ENCODE measurements around the gene MTA1.

MTA1 gene

DNA sequence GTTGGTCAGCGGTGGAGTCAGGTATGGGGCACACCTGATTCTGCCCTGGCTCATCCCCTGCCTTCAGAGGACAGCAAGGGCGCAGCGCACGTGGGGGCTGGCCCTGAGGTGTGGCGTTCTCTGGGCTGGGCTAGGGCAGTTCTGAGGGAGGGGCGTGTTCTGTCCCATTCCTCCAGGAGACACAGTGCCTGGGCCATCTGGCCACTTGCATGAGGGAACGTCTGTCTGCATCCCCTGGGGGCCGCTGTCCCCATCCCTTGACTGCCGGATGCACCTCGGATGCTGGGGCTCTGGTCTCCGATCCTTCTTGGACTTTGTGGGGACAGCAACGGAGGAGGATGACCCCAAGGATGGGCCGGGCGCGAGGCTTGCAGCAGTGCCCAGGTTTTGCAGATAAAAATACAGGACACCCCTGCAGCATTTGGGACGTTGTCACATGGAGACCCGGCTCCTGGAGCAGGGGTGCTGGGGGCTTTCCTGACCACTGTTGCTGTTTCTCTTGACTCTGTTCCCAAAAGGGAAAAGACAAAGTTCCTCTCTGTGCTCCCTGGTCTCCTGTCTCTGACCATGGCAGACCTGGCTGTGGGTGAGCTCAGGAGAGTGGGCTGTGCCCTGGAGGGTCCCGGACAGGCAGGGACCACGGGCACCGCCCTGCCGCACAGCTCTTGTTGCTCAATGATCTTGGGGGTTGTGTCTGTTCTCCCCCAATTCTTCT lies 6.9 kb downstream of the MTA1 start:
- no peak for DNase-seq

DNA sequence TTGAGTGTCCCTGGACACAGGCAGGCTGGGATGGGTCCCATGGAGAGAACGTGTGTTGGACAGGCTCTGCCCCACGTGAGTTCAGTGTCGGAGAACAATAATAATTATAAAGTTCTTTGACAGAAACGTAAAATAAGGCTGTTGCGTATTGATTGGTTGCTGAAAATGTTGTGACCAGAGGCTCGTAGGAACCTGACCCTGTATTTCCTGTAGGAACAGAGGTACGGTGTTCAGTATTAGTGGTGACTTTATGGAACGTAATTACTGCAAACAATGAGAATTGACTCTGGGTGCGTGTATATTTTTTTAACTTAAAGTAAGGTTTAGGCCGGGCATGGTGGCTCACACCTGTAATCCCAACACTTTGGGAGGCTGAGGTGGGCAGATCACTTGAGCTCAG lies 7.8 kb downstream of the MTA1 start:
- DNase-seq, result no peak

DNA sequence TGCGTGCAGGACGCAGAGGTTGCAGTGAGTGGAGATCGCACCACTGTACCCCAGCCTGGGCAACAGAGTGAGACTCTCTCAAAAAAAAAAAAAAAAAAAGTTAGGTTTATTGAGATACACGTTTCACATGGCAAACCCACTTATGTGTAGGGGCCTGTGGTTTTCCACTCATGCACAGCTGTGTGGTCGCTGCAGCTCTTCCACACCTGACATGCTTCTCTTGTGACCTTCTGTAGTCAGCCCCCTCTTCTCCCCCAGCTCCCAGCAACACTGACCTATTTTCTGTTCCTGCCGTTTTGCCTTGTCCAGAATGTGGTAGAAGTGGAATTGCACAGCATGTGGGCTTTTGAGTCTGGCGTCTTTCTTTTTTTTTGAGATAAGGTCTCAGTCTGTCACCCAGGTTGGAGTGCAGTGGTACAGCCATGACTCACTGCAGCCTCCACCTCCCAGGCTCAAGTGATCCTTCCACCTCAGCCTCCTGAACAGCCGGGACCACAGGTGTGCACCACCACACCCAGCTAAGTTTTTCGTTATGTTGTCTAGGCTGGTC lies 8.4 kb downstream of the MTA1 start:
- DNase-seq, result no peak

DNA sequence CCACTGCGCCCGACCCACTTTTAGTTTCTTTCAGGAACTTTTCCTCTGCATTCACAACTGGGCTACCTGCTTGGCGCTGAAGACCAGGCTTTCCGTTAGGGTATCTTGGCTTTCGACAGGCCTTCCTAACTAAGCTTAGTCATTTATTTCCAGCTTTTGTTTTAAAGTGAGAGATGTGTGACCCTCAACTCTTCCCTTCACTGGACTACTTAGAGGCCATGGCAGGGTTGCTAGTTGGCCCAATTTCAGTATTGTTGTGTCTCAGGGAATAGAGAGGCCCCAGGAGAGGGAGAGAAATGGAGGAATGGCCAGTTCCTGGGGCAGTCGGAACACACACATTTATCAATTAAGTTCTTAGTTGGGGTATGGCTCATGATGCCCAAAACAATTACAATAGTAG lies 10.4 kb downstream of the MTA1 start:
- no peak for DNase-seq

DNA sequence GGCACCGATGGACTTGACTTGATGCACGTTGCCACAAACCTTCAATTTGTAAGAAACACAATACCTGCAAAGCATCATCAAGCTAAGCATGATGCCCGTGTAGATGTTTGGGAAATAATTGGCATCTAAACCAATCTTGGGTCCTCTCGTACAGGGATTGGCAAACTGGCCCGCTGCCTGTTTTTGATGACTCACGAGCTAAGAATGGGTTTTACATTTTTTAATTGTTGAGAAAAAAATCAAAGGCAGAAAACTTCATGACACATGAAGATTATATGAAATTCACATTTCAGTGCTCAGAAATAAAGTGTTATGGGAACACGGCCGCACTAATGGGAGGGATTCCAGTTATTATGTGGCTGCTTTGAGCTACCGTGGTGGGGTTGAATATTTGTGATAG lies 10.9 kb downstream of the MTA1 start:
- no peak for DNase-seq

DNA sequence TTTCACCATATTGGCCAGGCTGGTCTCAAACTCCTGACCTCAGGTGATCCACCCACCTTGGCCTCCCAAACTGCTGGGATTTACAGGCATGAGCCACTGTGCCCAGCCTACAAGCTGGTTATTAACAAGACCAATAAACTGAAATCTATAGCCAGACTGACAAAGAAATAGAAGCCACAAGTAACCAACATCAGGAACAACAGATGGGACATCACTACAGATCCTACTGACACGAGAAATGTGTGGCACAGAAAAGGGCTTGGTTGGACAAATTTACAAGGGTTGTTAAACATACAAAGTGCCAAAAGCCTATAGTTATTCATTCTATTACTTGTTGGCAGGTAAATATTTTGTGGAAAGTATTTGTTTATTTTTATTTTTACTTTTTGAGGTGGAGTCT lies 11.6 kb downstream of the MTA1 start:
- no peak for DNase-seq

DNA sequence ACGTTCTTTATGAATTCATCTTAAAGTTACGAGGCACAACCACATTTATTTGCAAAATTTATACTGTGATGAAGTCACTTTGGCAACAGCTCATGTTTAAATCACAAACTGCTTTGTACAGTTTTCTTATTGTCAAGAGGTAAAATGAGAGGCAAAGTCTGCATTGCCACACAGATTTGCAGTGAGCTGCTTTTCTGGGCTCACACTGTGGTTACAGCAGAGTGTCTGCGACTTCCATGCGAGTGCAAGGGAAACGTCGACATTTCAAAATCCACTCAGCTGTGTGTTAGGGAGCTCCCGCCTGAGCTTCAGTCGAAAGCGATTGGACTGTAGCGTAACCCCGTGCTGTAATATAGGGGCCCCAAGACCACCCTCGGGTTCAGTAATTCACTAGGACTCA lies 13.0 kb downstream of the MTA1 start:
- DNase-seq, result no peak

DNA sequence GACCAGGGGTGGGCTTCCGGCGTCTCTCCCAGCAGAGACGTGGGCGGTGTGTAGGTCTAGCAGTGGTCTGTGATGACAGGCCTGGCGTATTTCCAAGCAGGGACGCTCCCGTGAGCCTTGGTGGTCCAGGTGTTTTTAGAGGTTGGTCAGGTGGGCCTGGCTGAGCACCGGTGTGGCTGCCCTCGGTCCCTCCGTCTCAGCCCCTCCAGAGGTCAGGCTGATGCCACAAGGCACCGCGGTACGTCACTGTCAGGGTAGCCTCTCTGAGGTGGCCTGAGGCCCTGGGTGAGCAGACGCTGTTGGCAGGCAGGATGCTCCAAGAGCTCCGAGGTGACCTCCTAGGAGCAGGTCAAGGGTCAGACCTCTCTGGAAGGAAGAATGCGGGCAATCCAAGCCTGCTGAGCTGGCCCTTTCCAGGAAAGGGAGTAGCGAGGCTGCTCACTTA lies 13.6 kb downstream of the MTA1 start:
- no peak for DNase-seq

DNA sequence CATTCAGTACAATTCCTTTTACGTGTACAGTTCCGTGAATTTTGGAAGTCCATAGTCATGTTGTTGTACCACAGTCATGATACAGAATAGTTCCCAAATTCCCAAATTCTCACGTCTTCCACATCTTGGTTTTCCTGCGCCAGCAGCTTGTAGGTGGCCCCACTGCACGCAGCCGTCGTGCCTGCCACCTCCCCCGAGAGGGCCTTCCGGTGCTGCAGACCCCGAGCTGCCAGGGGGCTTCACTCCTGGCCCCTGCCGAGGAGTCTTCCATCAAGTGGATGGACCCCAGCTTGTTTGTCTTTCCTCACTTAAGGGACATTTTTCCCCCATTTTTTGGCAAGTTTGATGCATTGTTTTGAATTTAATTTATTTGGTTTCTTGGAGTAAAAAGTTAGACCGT lies 16.8 kb downstream of the MTA1 start:
- DNase-seq, result no peak

DNA sequence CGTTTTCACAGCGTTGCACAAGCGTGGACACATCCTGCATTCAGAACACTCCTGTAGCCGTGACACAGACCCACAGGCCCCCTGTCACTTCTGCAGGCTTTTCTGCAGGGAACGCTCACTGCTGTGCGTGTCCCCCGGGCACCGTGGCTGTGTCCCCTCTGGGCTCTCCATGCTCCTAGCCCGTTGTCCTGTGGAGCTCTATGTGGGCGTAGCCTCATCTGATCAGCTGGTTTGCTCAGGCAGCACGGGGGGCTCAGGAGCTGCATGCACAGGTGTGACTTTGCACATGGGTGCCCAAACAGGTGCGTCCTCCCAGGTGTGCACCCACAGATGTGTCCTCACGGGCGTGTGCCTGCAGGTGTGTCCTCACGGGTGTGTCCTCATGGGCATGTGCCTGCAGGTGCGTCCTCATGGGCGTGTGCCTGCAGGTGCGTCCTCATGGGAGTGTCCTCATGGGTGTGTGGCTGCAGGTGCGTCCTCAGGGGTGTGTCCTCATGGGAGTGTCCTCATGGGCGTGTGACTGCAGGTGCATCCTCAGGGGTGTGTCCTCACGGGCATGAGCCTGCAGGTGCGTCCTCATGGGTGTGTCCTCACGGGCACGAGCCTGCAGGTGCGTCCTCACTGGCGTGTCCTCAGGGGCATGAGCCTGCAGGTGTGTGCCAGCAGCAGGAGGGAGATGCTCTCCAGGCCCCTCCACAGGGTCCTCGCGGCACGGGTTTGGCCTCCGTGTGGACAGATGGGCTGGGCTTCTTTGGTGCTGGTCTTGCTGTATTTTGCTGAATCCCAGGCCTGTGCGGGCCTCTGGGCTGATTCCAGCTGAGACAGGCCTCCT lies 17.5 kb downstream of the MTA1 start:
- DNase-seq, result no peak

DNA sequence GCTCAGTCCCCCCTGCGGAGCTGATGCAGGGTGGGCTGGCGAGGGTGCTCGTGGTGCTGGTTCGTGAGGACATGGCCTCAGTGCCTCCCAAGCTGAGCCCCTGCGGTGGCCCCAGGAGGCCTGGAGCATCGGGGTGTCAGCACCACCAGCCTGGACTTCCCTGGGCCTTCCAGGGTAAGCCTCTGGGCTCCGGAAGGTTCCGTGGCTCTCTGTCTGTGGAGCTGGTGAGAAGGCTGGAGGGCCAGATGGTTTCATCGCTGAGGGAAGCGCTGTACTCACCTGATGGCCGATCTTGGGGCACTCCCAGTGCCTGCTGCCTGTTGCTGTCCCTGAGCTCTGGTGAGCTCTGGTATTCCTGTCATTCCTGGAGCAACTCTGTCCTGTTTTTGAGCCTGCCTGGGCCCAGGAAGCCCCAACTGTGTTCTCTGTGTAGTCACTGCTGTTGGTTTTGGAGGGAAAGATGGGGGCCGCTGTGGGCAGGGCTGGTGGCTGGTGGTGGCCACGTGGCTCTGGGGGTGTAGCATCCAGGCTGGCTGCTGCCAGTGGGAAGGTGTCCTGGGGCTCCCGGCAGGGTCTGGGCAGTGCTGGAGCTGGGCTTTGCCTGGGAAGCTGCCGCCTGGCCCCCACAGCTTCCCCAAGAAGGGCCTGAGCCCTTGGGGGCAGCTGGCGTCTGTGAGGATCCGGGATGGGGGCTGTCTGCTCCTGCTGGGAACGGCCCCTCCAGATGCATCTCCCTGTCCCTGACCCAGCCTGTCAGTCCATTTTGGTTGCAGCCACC lies 18.3 kb downstream of the MTA1 start:
- DNase-seq, result no peak

DNA sequence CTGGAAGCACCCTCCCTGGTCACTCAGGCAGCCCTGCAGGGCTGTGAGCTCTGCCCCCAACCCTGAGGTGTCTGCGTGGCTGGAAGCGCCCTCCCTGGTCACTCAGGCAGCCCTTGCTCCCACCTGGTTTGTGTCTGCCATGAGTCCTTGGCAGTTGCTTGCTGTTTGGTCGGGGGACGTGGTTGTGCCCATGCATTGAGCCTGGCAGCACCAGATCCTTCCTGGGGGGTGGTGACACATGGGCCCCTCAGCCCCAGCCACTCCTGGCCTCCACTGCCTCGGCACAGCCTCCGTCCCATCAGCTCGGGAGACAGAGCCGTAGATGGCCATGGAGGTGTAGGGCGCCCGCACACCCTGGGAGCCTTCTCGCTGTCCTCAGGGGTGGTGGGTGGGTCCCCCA lies 19.6 kb downstream of the MTA1 start:
- DNase-seq, result no peak

DNA sequence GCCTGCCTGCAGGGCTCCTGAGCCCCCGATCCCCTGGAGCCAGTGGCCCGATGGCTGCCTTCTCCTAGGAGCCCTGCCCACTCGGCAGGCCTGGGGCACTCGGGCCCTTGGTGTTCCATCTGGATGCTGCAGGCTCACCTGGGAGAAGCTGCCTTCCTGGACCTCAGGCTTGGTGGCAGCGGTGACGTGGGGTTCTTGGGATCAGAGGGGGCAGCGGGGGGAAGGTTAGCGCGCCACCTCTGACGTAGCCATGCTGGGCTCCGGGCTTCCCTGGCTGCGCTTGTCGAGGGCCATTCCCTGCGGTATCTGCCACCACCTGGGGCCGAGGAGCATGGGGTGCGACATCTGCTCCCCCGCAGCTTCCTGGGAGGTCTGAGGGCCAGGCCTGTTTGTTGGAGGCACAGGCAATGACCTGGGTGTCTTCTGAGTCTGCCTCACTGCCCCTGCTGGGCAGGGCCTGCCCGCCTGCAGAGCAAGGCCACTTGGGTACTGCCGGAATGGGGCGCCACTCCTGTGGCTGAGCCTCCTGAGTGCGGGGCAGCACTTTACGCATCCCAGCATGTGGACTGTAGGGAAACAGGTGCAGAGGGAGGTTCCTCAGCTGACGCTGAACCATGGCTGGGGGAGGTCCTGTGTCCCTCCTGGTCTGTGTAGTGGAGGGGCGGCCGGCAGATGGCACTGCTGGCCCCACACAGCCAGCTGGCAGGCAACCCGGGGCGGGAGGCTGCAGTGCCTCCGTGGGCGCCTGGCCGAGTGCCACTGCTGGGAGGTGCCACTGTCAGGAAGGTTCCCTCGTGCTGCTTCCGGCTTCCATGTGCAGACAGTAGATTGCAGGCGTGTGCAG lies 20.3 kb downstream of the MTA1 start:
- no peak for DNase-seq

DNA sequence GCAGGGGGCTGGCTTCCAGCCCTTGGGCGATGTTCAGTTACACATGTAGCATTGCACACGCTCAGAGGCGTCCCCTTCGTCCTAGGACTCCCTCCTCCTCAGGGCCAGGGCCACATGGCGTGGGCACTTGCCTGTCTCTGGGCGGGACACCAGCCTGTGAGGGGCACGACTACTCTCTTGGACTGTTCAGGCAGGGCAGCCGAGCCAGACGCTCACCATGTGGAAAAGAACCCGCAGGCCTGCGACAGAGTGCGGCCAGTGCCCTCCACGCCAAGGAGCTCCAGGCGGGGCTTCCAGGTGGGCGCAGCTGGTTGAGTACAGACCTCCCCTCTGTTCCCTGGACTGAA lies 20.9 kb downstream of the MTA1 start:
- DNase-seq, result no peak

DNA sequence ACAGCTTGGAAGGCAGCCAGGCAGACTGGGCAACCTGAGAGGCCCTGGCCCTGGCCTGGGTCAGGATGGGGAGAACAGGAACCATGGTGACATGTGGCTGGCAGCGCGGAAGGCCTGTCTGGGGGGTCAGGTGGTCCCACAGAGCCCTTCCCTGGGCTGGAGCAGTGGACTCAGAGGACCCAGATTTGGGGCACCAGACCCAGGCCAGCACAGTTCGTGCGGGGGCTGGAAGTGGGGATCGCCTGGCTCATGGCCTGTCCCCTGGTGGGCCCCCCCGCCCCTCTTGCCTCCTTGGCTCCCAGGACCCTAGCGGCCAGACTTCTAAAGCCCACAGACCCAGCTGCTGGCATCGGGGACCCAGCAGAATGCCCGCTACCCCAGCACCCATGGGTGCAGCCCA lies 21.4 kb downstream of the MTA1 start:
- no peak for DNase-seq

DNA sequence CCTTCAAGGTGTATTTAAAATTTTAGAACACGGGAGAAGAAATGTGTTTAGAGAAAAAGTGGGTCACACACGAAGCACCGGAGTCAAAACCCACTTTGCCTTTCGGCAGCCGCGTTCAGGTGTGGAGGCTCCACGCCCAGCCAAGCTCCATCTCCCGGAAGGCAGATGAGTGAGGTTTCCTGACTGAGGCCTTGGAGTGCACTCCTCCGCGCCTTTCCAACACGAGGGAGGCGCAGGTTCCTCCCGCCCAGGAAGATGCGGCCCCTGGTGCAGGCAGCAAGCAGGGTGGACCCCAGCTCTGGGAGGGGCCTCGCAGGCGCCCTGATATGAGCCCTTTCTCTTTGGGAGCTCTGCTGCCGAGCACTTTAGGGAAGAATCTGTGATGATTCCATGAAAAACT lies 22.5 kb downstream of the MTA1 start:
- no peak for DNase-seq

DNA sequence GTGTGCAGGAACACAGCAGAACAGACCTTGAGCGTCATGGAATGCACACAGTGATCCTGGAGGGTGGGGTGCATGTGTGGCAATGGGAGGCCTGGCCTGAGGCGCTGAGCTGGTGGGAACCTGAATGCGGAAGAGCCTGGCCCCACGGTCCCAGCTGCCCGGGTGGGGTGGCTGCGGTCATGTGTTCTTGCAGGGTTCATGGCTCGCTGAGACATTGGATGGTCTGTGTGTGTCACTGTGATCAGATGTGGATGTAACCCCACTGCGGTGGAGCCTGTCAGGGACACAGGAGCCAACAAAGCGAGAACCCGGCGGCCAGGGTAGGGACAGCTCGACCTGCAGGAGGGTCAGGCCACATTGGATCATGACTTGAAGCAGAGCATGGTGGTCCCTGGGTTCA lies 23.2 kb downstream of the MTA1 start:
- DNase-seq, result no peak

DNA sequence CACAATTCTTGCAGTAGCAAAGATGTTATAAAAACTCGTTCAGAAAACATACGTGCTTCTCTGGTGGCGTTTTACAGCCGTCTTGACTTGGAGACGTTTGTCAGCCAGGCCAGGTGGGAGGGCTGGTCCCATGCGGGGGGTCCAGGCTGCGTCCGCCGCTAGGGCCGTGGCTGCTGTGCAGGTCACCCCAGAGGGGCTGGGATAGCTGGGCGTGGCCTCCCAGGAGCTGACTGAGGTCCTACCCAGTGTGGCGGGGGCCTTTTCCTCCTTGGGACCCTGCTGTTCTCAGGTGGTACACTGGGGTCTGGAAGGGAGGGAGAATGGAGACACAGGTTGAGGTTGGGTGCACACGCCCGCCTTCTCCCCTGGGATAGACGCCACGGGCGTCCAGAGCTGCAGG lies 25.2 kb downstream of the MTA1 start:
- DNase-seq, result no peak

DNA sequence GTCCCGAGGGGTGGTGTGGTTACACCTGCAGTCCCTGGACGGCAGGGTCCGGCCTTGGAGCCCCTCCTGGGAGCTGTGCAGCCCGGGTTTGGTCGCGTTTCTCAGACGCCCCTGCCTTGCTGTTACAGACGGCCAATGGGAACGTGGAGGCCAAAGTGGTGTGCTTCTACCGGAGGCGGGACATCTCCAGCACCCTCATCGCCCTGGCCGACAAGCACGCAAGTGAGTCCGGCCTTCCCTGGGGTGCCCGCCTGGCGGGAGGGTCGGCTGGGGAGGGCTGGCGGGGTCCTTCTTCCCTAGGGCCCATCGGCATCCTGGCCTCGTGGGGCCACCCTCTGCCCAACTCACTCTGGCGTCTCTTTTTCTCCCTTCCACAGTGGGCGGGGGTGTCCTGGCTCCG lies 25.7 kb downstream of the MTA1 start:
- DNase-seq, result no peak

DNA sequence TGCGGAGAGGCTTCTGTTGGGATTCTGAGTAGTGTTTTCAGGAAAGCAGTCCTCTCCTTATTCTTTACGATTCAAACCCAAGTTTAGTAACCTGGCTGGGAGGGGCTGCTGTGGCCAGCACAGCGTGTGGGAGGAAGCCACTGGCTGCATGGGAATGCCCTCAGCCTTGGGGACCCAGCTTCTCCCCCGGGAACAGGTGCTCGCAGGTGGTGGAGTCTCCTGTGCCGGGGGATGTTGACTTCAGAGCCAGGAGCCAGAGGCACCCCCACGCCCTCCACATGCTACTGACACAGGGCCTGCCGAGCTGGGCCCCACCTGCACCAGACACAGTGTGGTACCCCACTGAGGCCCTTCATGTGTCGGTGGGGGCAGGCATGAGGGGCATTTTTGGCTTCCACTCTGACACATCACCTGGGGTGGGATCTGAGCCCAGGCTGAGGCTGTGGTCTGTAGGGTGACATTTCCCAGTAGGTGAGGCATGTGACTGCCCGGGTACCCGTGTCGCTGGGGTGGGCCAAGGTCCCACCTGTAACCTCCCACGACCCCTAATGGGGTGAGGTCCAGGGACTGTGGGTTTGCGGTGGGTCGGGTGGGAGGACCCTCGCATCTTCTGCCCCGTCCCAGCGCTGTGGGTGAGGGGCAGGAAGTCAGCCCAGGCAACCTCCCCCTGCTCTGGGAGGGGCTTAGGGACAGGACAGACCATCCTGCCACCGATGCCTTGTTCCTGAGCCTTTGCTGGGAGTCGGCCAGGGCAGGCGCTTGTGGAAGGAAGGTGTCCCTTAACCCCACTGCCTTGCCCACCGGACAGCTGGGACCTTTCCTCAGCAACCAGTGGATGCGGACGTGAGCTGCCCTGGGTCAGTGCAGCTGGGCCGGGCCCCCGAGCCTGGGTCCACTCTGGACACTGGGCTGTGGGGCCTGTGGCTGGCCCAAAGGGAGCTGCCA lies 26.5 kb downstream of the MTA1 start:
- no peak for DNase-seq

DNA sequence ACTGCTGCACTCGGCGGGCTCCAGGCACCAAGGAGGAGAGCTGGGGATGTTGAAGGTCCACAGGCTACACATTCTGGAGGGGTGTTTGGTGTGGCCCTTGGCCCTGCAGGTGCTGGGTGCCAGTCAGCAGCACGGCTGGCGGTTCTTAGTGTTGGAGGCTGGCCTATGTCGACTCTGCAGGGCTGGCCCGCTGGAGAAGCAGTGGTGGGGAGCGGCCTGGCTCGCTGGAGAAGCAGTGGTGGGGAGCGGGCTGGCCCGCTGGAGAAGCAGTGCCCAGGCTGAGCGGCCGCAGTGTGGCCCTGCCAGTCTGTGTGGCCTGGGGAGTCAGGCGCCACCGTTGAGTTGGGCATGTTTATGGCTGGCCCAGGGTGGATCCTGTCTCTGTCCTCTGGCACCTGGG lies 27.3 kb downstream of the MTA1 start:
- no peak for DNase-seq
